HepG2 (cell line): ENCODE measurements around the gene GOLT1A. TPM values are rescaled to one million over a fixed set of nuclear protein-coding genes. Genes with fewer than 3 reads are reported as not detected.

ENCODE experiments used
- AGO1 ChIP-seq: fragments of 200-400 bp; formaldehyde crosslinking; IDR thresholded peaks from 2 replicates; pipeline ENCODE4 v1.6.1; 2017; ENCODE audit warnings: mild to moderate bottlenecking, low read depth, low read length, moderate library complexity; ENCODE audit not compliant: poor library complexity, severe bottlenecking
- ATRX ChIP-seq: sonication (generic); formaldehyde crosslinking; IDR thresholded peaks from 2 replicates; pipeline ENCODE4 v1.4.0; 2020; ENCODE audit warnings: missing genetic modification reagents, borderline replicate concordance
- CBX1 ChIP-seq: IDR thresholded peaks from one replicate; pipeline ENCODE4 v1.6.1; 2016; ENCODE audit warnings: antibody characterized with exemption, low read depth
- CERS6 ChIP-seq: sonication (generic); formaldehyde crosslinking; IDR thresholded peaks from 2 replicates; pipeline ENCODE4 v1.5.0; 2020; ENCODE audit warnings: missing genetic modification reagents
- ELF3 ChIP-seq: IDR thresholded peaks from 2 replicates; pipeline ENCODE4 v1.6.1; 2016; ENCODE audit warnings: missing genetic modification reagents, missing compliant biosample characterization
- ETV6 ChIP-seq: sonication (generic); formaldehyde crosslinking; conservative IDR thresholded peaks from 2 replicates; pipeline ENCODE4 v1.4.0; 2020; ENCODE audit warnings: missing genetic modification reagents
- FLYWCH1 ChIP-seq: sonication (generic); formaldehyde crosslinking; IDR thresholded peaks from 2 replicates; pipeline ENCODE4 v1.8.1; 2023; ENCODE audit warnings: mild to moderate bottlenecking, missing genetic modification reagents
- FOSL2 ChIP-seq: sonication (generic); formaldehyde crosslinking; IDR thresholded peaks from 2 replicates; pipeline ENCODE4 v1.4.0; 2020; ENCODE audit warnings: missing genetic modification reagents
- GPN1 ChIP-seq: sonication (generic); formaldehyde crosslinking; IDR thresholded peaks from 2 replicates; pipeline ENCODE4 v1.5.1; 2020; ENCODE audit warnings: missing genetic modification reagents, borderline replicate concordance
- HINFP ChIP-seq: sonication (generic); formaldehyde crosslinking; IDR thresholded peaks from 2 replicates; pipeline ENCODE4 v1.4.0; 2020; ENCODE audit warnings: low read depth, mild to moderate bottlenecking, missing genetic modification reagents
- HNRNPL ChIP-seq: fragments of 200-400 bp; formaldehyde crosslinking; IDR thresholded peaks from 2 replicates; pipeline ENCODE4 v1.6.1; 2017; ENCODE audit warnings: mild to moderate bottlenecking, low read depth, low read length
- PATZ1 ChIP-seq: sonication (generic); formaldehyde crosslinking; IDR thresholded peaks from 2 replicates; pipeline ENCODE4 v1.4.0; 2020; ENCODE audit warnings: missing genetic modification reagents
- PRPF4 ChIP-seq: fragments of 200-400 bp; formaldehyde crosslinking; IDR thresholded peaks from 2 replicates; pipeline ENCODE4 v1.6.1; 2016; ENCODE audit warnings: low read length, low read depth; ENCODE audit not compliant: poor library complexity, severe bottlenecking
- SNAPC2 ChIP-seq: sonication (generic); formaldehyde crosslinking; IDR thresholded peaks from 2 replicates; pipeline ENCODE4 v1.8.1; 2022; ENCODE audit warnings: mild to moderate bottlenecking, missing genetic modification reagents
- U2AF2 ChIP-seq: fragments of 200-400 bp; formaldehyde crosslinking; IDR thresholded peaks from 2 replicates; pipeline ENCODE4 v1.6.1; 2017; ENCODE audit warnings: low read depth, mild to moderate bottlenecking, low read length
- XRCC5 ChIP-seq: fragments of 200-400 bp; formaldehyde crosslinking; optimal IDR thresholded peaks from 2 replicates; pipeline ENCODE3; 2017; ENCODE audit warnings: mild to moderate bottlenecking, low read length
- ZKSCAN8 ChIP-seq: IDR thresholded peaks from 2 replicates; pipeline ENCODE4 v1.6.1; 2016; ENCODE audit warnings: borderline replicate concordance, missing genetic modification reagents, missing compliant biosample characterization
- ZNF34 ChIP-seq: sonication (generic); formaldehyde crosslinking; IDR thresholded peaks from 2 replicates; pipeline ENCODE4 v1.4.0; 2020; ENCODE audit warnings: mild to moderate bottlenecking, missing genetic modification reagents, borderline replicate concordance
- ZNF343 ChIP-seq: sonication (generic); formaldehyde crosslinking; IDR thresholded peaks from 2 replicates; pipeline ENCODE4 v1.4.0; 2020; ENCODE audit warnings: mild to moderate bottlenecking, missing genetic modification reagents
- ZNF382 ChIP-seq: sonication (generic); formaldehyde crosslinking; IDR thresholded peaks from 2 replicates; pipeline ENCODE4 v1.5.0; 2020; ENCODE audit warnings: missing genetic modification reagents, mild to moderate bottlenecking, borderline replicate concordance
- ZNF550 ChIP-seq: sonication (generic); formaldehyde crosslinking; IDR thresholded peaks from 2 replicates; pipeline ENCODE4 v1.4.0; 2020; ENCODE audit warnings: mild to moderate bottlenecking, missing genetic modification reagents, borderline replicate concordance
- ZNF691 ChIP-seq: sonication (generic); formaldehyde crosslinking; IDR thresholded peaks from 2 replicates; pipeline ENCODE4 v1.4.0; 2020; ENCODE audit warnings: missing genetic modification reagents, low read depth, mild to moderate bottlenecking, borderline replicate concordance
- ZNF782 ChIP-seq: sonication (generic); formaldehyde crosslinking; IDR thresholded peaks from 2 replicates; pipeline ENCODE4 v1.4.0; 2020; ENCODE audit warnings: missing genetic modification reagents, mild to moderate bottlenecking, borderline replicate concordance
- polyA plus RNA-seq, 8 experiments: library from polyadenylated mRNA; depleted of rRNA in 3 of 8; stranded (reverse) in 7 of 8; unstranded in 1 of 8; fragments of >200 nt; fragmentation: Illumina TruSeq in 4 of 8; extraction: Trizol in 4 of 8; gene quantifications; 2 replicates each; pipeline versions ENCODE4 v1.2.1 to v1.2.3, GENCODE V29; 2011 to 2016; ENCODE audit warnings: low read depth in 4 of 8, missing spikeins in 1 of 8, mixed read lengths in 1 of 8; ENCODE audit not compliant: insufficient read depth in 1 of 8
- total RNA-seq, 5 experiments: library from RNA; depleted of rRNA; stranded (reverse); fragments of >200 nt; fragmentation: Illumina TruSeq; extraction: Trizol; gene quantifications; 2 replicates each; pipeline ENCODE4 v1.2.3, GENCODE V29; 2016; ENCODE audit warnings: low read depth in 1 of 5
- TF ChIP-seq, protein P1 (sequence below): sonication (generic); formaldehyde crosslinking; IDR thresholded peaks from 2 replicates; pipeline ENCODE4 v1.4.0; 2020; ENCODE audit warnings: missing genetic modification reagents

GOLT1A gene
- total and polyA plus RNA-seq, 2 of the 13 experiments (the other 11 are each of a cell fraction or from before 2014, with no cell fraction given): 25.8 to 28.0 TPM

GRCh38 chr1:204254031-204254661 is 40.4 kb upstream of the GOLT1A start (continued):
- TF ChIP-seq CERS6 (CRISPR knock-in tag) (no peak), ZNF343 (CRISPR knock-in tag) (peak; percentile 77), ZNF34 (CRISPR knock-in tag) (no peak), CBX1 (peak; percentile 54), PRPF4 (no peak), ELF3 (CRISPR knock-in tag) (peak; percentile 81), U2AF2 (no peak), ZNF550 (CRISPR knock-in tag) (no peak), AGO1 (no peak), ETV6 (CRISPR knock-in tag) (no peak), HNRNPL (no peak), ATRX (CRISPR knock-in tag) (no peak), XRCC5 (peak; percentile 23), ZNF782 (CRISPR knock-in tag) (peak; percentile 65; the same call in 1 of the 2 replicates), SNAPC2 (CRISPR knock-in tag) (no peak), PATZ1 (peak; percentile 51; the same call in 1 of the 2 replicates), ZNF382 (CRISPR knock-in tag) (no peak), HINFP (0 out of 2 replicates have a peak, but pooled peaks have one; percentile 55), GPN1 (CRISPR knock-in tag) (no peak), FLYWCH1 (no peak), ZNF691 (peak; percentile 74; the same call in 1 of the 2 replicates), FOSL2 (peak; percentile 54; the same call in 1 of the 2 replicates), ZKSCAN8 (CRISPR knock-in tag) (peak; percentile 66; the same call in 1 of the 2 replicates)
- TF ChIP-seq, protein P1, sequence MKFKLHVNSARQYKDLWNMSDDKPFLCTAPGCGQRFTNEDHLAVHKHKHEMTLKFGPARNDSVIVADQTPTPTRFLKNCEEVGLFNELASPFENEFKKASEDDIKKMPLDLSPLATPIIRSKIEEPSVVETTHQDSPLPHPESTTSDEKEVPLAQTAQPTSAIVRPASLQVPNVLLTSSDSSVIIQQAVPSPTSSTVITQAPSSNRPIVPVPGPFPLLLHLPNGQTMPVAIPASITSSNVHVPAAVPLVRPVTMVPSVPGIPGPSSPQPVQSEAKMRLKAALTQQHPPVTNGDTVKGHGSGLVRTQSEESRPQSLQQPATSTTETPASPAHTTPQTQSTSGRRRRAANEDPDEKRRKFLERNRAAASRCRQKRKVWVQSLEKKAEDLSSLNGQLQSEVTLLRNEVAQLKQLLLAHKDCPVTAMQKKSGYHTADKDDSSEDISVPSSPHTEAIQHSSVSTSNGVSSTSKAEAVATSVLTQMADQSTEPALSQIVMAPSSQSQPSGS: peak; percentile 47; the same call in 1 of the 2 replicates
